Measurements from ENCODE around the gene LONRF2. TPM values are rescaled to one million over a fixed set of nuclear protein-coding genes. Genes with fewer than 3 reads are reported as not detected.
A peak's percentile ranks its signal among the peaks of the same experiment; 100 is the strongest.
"Not testable (repeated sequence)": the region's sequence is repeated elsewhere in the genome, so short reads cannot be mapped to it uniquely, and the experiment has no call there.

Gene LONRF2
- total RNA-seq, 1 experiment from 2014 or later = 1.1 TPM

- ChIA-PET CTCF (interaction anchor here (0.7 kb wide), 1 partner anchor 1956 kb away, joined by 3 read pairs; no protein-coding TSS in a partner anchor), POLR2A (ENCODE audit: unreplicated experiment) (no interaction called here)
- peak; percentile 87 for DNase-seq
- no peak overlapping the region for H3K9ac ChIP-seq (ENCODE audit: low read length)
- H2AFZ ChIP-seq (ENCODE audit: low read length) = no peak overlapping the region
- intact Hi-C loops (cut with micrococcal nuclease) = no loop called here
- no peaks in the 10 kb centered on the region for H3K79me2 ChIP-seq (ENCODE audit: low read length)
- H3K9me3 ChIP-seq (ENCODE audit: low read length) = peaks cover under 1% of the 10 kb centered on the region; the same call in 1 of the 2 replicates
- H3K4me1 ChIP-seq (ENCODE audit: insufficient read depth, low read length) = no peaks in the 10 kb centered on the region
- no TSS peak for BruUV-seq (replicated peaks)
- no peaks in the 10 kb centered on the region for H3K9me2 ChIP-seq (replicated peaks; ENCODE audit: low read length)
- H3K4me2 ChIP-seq (ENCODE audit: low read length) = no peak overlapping the region
- no peaks in the 10 kb centered on the region for H4K20me1 ChIP-seq (ENCODE audit: low read length)
- H3K27ac ChIP-seq (ENCODE audit: low read length) = no peak overlapping the region
- no peak for ATAC-seq
- no peaks in the 10 kb centered on the region for H3K36me3 ChIP-seq (ENCODE audit: low read depth, low read length)
- H3K4me3 ChIP-seq (ENCODE audit: low read length) = no peak overlapping the region
- H3F3A ChIP-seq (ENCODE audit: low read length, unreplicated experiment) = no peaks in the 10 kb centered on the region
- no peaks in the 10 kb centered on the region for H3K27me3 ChIP-seq (ENCODE audit: low read length)
- TF ChIP-seq EZH2 (IDR thresholded peaks at IDR 0.05; ENCODE audit: low read length, unreplicated experiment) (no peak), EZH2phosphoT487 (IDR thresholded peaks at IDR 0.05; ENCODE audit: borderline replicate concordance, low read length) (no peak)
- TF ChIP-seq, protein P1, sequence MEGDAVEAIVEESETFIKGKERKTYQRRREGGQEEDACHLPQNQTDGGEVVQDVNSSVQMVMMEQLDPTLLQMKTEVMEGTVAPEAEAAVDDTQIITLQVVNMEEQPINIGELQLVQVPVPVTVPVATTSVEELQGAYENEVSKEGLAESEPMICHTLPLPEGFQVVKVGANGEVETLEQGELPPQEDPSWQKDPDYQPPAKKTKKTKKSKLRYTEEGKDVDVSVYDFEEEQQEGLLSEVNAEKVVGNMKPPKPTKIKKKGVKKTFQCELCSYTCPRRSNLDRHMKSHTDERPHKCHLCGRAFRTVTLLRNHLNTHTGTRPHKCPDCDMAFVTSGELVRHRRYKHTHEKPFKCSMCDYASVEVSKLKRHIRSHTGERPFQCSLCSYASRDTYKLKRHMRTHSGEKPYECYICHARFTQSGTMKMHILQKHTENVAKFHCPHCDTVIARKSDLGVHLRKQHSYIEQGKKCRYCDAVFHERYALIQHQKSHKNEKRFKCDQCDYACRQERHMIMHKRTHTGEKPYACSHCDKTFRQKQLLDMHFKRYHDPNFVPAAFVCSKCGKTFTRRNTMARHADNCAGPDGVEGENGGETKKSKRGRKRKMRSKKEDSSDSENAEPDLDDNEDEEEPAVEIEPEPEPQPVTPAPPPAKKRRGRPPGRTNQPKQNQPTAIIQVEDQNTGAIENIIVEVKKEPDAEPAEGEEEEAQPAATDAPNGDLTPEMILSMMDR (conservative IDR thresholded peaks at IDR 0.05; ENCODE audit: low read depth, low read length) = no peak
These were observed 43.1 kb upstream of the LONRF2 start for GRCh38 chr2:100365434-100365833.

- H3K9ac ChIP-seq (ENCODE audit: low read length); POLR2A ChIA-PET (ENCODE audit: unreplicated experiment); H3K9me3 ChIP-seq (ENCODE audit: low read length); H3K27ac ChIP-seq (ENCODE audit: low read length); H3F3A ChIP-seq (ENCODE audit: low read length, unreplicated experiment); H2AFZ ChIP-seq (ENCODE audit: low read length); H4K20me1 ChIP-seq (ENCODE audit: low read length); H3K79me2 ChIP-seq (ENCODE audit: low read length); H3K27me3 ChIP-seq (ENCODE audit: low read length); CTCF ChIA-PET; H3K4me1 ChIP-seq (ENCODE audit: insufficient read depth, low read length); ATAC-seq; DNase-seq; intact Hi-C loops (cut with micrococcal nuclease); BruUV-seq (replicated peaks); H3K4me2 ChIP-seq (ENCODE audit: low read length); H3K9me2 ChIP-seq (replicated peaks; ENCODE audit: low read length); H3K4me3 ChIP-seq (ENCODE audit: low read length); H3K36me3 ChIP-seq (ENCODE audit: low read depth, low read length): not testable (repeated sequence)
These were observed 40.0 kb upstream of the LONRF2 start for GRCh38 chr2:100362269-100362668.

DNA sequence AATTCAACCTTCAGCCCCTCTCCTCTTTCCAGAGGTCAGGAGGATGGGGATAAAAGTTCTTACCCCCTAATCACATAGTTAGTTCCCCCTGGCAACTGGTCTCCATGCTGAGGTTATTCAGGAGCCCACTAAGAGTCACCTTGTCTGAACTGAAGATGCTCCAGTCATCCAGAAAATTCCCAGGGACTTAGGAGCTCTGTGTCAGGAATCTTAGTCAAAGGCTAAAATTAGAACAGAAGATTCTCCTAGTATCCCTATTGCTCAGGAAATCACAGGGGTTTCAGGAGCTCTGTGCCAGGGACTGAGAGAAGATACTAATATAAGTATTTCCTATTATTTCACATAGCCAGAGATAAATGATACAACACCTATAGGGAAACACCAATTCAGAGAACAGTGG, 37.3 kb upstream of the LONRF2 start:
- H3K27ac ChIP-seq (ENCODE audit: low read length) = no peak overlapping the region
- DNase-seq = no peak
- no TSS peak for BruUV-seq (replicated peaks)
- no peak for ATAC-seq
- H3K79me2 ChIP-seq (ENCODE audit: low read length) = no peaks in the 10 kb centered on the region
- no peaks in the 10 kb centered on the region for H3K36me3 ChIP-seq (ENCODE audit: low read depth, low read length)
- no peak overlapping the region for H2AFZ ChIP-seq (ENCODE audit: low read length)
- peaks cover 7% of the 10 kb centered on the region; the same call in 1 of the 2 replicates for H3K9me3 ChIP-seq (ENCODE audit: low read length)
- H4K20me1 ChIP-seq (ENCODE audit: low read length) = no peaks in the 10 kb centered on the region
- CTCF ChIA-PET = no interaction called here
- POLR2A ChIA-PET (ENCODE audit: unreplicated experiment) = no interaction called here
- H3K4me2 ChIP-seq (ENCODE audit: low read length) = no peak overlapping the region
- H3F3A ChIP-seq (ENCODE audit: low read length, unreplicated experiment) = no peaks in the 10 kb centered on the region
- TF ChIP-seq EZH2 (IDR thresholded peaks at IDR 0.05; ENCODE audit: low read length, unreplicated experiment) = no peak
- TF ChIP-seq EZH2phosphoT487 (IDR thresholded peaks at IDR 0.05; ENCODE audit: borderline replicate concordance, low read length) = no peak
- TF ChIP-seq, protein P1 (conservative IDR thresholded peaks at IDR 0.05; ENCODE audit: low read depth, low read length) = no peak
- no peaks in the 10 kb centered on the region for H3K27me3 ChIP-seq (ENCODE audit: low read length)
- no peaks in the 10 kb centered on the region for H3K9me2 ChIP-seq (replicated peaks; ENCODE audit: low read length)
- H3K4me1 ChIP-seq (ENCODE audit: insufficient read depth, low read length) = no peaks in the 10 kb centered on the region
- no peak overlapping the region for H3K9ac ChIP-seq (ENCODE audit: low read length)
- no peak overlapping the region for H3K4me3 ChIP-seq (ENCODE audit: low read length)
- intact Hi-C loops (cut with micrococcal nuclease) = no loop called here
